ENCODE data around the gene KRTAP4-12.
"Not testable (repeated sequence)": the region's sequence is repeated elsewhere in the genome, so short reads cannot be mapped to it uniquely, and the experiment has no call there.

The KRTAP4-12 gene

GRCh38 chr17:41126412-41126811, 2.4 kb upstream of the KRTAP4-12 start:
- no peak for DNase-seq (ENCODE audit: low spot score)

- DNase-seq (ENCODE audit: low spot score): no peak
Observed at GRCh38 chr17:41125064-41125463, 1.1 kb upstream of the KRTAP4-12 start.

- DNase-seq (ENCODE audit: low spot score): not testable (repeated sequence)
Observed at GRCh38 chr17:41123292-41123990, 541 bp downstream of the KRTAP4-12 start.

GRCh38 chr17:41121742-41122141, 2.2 kb downstream of the KRTAP4-12 start:
- DNase-seq (ENCODE audit: low spot score): no peak

GRCh38 chr17:41119696-41120690, 4.0 kb downstream of the KRTAP4-12 start:
- DNase-seq (ENCODE audit: low spot score): peak; percentile 45

- DNase-seq (ENCODE audit: low spot score): no peak
Observed at GRCh38 chr17:41118721-41119120, 5.3 kb downstream of the KRTAP4-12 start.

- DNase-seq (ENCODE audit: low spot score): not testable (repeated sequence)
Observed at GRCh38 chr17:41117846-41118386, 6.1 kb downstream of the KRTAP4-12 start, which contains the start of gene KRTAP4-11. Gene KRTAP4-11, minus strand, starts transcription at chr17:41118373. Its CDS starts 58 bp downstream, at chr17:41118315.

GRCh38 chr17:41116297-41116696, 7.7 kb downstream of the KRTAP4-12 start:
- peak; percentile 30 for DNase-seq (ENCODE audit: low spot score)

GRCh38 chr17:41111151-41111885, 12.7 kb downstream of the KRTAP4-12 start:
- DNase-seq (ENCODE audit: low spot score): no peak

GRCh38 chr17:41108728-41109386, 15.1 kb downstream of the KRTAP4-12 start:
- not testable (repeated sequence) for DNase-seq (ENCODE audit: low spot score)

GRCh38 chr17:41107941-41108450, 16.0 kb downstream of the KRTAP4-12 start:
- no peak for DNase-seq (ENCODE audit: low spot score)

GRCh38 chr17:41105347-41105746, 18.6 kb downstream of the KRTAP4-12 start, which contains the start of gene KRTAP4-9:
Gene KRTAP4-9, plus strand, starts transcription at chr17:41105389. Its CDS starts 0 bp downstream, at chr17:41105389.
- DNase-seq (ENCODE audit: low spot score): not testable (repeated sequence)

GRCh38 chr17:41104386-41105038, 19.5 kb downstream of the KRTAP4-12 start:
- DNase-seq (ENCODE audit: low spot score): not testable (repeated sequence)

GRCh38 chr17:41103896-41104295, 20.1 kb downstream of the KRTAP4-12 start:
- no peak for DNase-seq (ENCODE audit: low spot score)

- no peak for DNase-seq (ENCODE audit: low spot score)
Observed at GRCh38 chr17:41101586-41102259, 22.3 kb downstream of the KRTAP4-12 start, which contains the start of gene KRTAP4-16. Gene KRTAP4-16, minus strand, starts transcription at chr17:41102209. Its CDS starts 0 bp downstream, at chr17:41102209.

GRCh38 chr17:41099682-41100480, 24.1 kb downstream of the KRTAP4-12 start:
- not testable (repeated sequence) for DNase-seq (ENCODE audit: low spot score)

GRCh38 chr17:41098481-41098880, 25.5 kb downstream of the KRTAP4-12 start:
- no peak for DNase-seq (ENCODE audit: low spot score)

- no peak for DNase-seq (ENCODE audit: low spot score)
Observed at GRCh38 chr17:41098042-41098441, 25.9 kb downstream of the KRTAP4-12 start, which contains the start of gene KRTAP4-8. Gene KRTAP4-8, minus strand, starts transcription at chr17:41098142. Its CDS starts 58 bp downstream, at chr17:41098084.

GRCh38 chr17:41096055-41096454, 27.9 kb downstream of the KRTAP4-12 start:
- no peak for DNase-seq (ENCODE audit: low spot score)

Measured in germinal center (tissue), 1 donor.